GM19328 (cell line): ENCODE results near the gene GRAP2.
"Not testable (repeated sequence)": the region's sequence is repeated elsewhere in the genome, so short reads cannot be mapped to it uniquely, and the experiment has no call there.

Source experiments
- ATAC-seq: cut with Tn5 transposase; IDR thresholded peaks from one replicate; pipeline ENCODE4 v1.9.1; 2021; ENCODE audit warnings: mild to moderate bottlenecking, moderate library complexity; ENCODE audit not compliant: unreplicated experiment

Gene GRAP2

DNA sequence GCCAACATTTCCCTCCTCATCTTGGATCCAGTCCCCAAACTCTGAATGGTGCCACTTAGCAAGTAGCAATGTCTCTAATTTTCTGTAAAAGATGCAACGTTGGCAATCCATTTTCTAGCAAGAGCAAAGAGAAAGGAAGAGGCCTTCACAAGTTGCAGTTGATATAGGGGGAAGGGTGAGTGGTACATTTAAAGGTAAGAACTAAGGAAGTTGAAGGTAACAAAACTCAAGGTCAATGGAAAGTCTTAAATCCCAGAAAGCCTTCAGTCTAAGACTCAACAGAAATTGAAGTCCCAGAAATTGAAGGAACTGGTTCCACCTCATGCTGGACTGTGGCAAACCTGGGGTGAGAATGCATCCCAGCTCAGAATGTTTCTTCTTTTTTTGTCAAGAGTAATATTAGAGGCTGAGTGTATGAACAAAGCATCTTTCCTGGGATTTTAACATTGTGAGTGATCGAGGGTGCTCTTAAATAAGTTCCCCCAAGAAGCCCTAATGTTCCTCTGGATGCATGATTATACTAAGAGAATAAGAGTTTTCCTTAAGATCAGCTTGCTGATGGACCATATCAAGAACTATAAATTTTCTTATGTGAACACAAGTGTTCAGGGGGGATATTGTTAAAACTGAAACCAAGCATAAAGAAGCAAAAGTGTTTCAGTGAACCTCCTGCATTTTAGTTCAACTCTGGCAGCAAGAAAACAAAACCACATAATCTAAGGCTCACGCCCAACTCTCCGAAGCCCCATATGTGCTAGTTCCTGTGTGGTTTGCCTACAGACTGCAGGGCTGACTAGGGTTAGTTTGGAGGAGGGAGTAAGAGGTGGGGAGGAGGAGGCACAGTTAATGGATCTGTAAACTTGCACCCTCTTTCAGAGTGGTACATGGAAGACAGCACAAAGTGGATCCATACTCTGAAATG is at the start of gene GRAP2:
TSS of gene GRAP2 (plus strand) at position 779 of the 922 bp plus-strand sequence. CDS start 46,023 bp downstream, outside the sequence.
- ATAC-seq: no peak

- no peak for ATAC-seq
Observed at GRCh38 chr22:39851606-39852315, 49.1 kb upstream of the GRAP2 start.

DNA sequence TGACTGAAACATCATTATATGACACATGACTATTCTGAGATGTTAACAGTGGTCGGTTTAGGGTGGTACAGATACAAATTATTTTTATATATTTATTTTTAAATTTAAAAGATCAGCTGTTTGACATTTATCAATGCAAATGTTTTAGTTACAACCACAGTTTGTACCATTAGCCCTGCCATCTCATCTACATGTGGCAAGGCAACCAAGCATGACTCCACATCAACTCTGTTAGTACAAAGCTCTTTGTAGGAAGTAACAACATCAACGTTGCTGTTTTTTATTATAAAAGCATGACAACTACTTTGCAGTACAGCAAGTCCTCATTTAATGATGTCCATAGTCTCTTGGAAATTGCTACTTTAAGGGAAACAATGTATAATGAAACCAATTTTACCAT is 48.1 kb upstream of the GRAP2 start:
- ATAC-seq: no peak

DNA sequence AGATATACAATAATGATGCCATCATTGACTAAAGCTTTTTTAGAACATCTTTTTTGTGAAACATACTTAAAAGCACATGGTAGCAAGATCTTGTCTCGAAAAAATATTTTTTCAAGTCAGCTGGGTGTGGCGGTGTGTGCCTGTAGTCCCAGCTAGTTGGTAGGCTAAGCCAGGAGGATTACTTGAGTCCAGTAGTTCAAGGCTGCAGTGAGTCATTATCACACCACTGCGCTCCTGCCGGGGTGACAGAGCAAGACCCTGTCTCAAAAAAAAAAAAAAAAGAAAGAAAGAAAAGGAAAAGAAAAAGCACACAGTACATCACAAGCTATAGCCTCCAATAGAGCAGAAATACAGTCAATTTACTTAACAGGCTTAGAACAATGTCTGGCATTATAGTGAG is 44.3 kb upstream of the GRAP2 start:
- ATAC-seq: no peak

DNA sequence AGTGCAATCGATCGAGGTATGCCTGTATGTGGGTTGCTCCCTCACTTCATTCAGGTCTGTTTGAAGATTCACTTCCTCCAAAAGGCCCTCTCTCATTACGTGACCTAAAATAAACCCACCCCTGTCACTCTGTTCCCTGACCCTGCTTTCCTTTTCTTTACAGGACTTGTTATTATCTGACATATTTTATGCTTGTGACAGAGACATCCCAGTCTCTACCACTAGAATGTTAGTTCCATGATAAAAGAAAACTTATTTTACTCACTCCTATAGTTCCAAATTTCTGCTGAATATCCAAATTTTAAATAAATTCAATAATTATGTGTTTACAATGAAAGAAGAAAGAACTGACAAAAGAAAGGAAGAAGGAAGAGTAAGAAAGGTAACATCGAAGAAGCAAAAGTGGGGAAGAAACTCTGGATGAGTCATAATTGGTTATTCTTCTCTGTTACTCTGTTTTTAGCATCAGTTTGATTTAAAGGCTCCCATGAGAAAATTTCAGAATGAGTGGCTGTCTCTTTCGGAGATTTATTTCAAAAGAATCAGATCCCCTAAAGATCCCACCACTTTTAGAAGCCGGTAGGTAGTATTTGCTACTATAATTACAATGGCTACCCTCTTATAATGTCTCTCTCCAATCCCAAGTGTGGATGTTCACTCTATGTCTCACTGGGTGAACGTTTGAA is 40.8 kb upstream of the GRAP2 start:
- ATAC-seq: no peak

DNA sequence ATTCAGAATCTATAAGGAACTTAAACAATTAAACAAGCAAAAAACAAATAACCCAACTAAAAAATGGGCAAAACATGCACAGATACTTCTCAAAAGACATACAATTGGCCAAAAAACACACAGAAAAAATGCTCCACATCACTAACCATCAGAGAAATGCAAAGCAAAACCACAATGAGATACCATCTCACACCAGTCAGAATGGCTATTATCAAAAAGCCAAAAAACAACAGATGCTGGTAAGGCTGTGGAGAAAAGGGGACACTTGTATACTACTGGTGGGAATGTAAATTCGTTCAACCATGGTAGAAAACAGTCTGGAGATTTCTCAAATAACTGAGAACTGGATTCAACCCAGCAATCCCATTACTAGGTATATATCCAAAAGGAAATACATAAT is 32.1 kb upstream of the GRAP2 start:
- ATAC-seq: no peak

- not testable (repeated sequence) for ATAC-seq
Observed at GRCh38 chr22:39869797-39870196, 31.1 kb upstream of the GRAP2 start.

- ATAC-seq: no peak
Observed at GRCh38 chr22:39871008-39871798, 29.7 kb upstream of the GRAP2 start.

GRCh38 chr22:39872548-39872947 is 28.3 kb upstream of the GRAP2 start:
- ATAC-seq: no peak

DNA sequence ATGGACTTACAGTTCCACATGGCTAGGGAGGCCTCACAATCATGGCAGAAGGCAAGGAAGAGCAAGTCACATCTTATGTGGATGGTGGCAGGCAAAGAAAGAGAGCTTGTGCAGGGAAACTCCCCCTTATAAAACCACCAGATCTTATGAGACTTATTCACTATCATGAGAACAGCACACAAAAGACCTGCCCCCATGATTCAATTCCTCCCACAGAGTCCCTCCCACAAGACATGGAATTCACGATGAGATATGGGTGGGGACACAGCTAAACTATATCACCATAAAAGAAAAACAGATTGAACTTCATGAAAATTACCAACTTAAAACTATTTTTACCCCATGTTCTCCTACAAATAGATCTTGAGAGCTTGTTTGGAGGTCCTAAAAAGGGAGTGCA is 26.9 kb upstream of the GRAP2 start:
- no peak for ATAC-seq

GRCh38 chr22:39875176-39875885 is 25.6 kb upstream of the GRAP2 start:
- ATAC-seq: not testable (repeated sequence)

DNA sequence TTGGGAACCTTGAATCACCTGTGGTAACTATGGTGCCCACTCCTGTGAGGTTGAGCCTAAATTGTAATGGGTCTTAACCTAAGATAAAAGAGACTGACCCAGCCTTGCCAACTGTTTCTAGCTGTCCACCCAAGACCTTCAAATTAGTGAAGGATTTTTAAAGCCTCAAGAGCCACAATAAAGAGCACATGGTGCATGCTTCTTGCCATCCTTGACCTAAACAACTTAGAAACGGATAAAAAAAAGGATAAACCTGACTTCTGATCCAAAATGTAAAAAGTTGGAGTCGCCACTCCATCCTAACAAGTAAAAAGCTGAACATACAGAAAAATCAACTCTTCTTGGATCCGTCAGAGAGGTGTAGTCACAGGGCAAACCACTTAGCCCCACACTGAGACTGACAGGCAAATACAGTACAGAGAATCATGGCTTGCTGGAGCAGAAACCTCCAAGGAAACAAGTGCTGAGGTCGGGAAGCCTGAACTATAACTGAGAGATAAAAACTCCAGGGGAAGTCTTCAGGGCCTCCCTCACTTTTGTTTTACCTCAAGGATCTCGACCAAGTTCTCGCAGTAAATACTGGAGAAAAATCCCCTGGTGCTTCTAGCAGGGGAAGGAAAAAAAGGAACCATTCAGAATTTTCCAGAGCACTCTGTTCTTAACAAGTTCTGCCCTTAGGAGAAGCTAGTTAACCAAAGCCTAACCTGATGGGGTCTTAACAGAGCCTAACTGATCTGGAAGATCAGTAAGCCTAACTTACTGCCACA is 23.6 kb upstream of the GRAP2 start:
- ATAC-seq: no peak

DNA sequence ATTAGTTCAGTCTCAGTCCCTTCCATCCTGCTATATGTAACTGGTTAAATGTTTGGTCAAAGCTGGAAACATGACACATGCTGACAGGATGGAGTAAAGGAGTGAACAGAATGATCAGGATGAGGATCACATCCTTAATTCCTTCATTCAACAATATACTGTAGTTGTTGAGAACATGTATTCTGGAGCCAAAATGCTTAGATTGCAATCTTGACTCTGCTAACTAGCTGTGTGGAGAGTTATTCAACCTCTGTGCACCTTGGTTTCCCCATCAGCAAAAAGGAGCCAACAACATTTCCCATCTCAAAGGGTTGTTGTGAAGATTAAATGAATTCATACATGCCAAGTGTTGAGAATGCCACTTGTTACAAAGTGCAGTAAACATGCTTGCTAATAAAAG is 20.2 kb upstream of the GRAP2 start:
- no peak for ATAC-seq

DNA sequence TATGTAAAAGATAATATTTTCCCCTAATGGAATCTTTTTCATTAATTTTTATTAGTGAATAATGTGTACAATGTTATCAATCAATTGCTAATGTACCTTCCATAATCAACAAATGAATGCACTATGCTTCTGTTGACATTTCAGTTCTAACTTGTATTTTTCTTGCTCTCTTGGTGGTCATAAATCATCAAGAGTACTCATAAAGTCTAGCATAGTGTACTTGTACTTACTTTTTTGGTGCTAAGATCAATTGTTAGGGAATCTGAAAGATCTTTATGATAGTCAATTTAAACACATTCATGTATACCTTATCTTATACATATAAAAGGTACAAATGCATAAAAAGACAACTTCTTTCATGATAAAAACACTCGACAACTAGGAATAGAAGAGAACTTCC is 17.8 kb upstream of the GRAP2 start:
- ATAC-seq: no peak

GRCh38 chr22:39889924-39890323 is 11.0 kb upstream of the GRAP2 start:
- ATAC-seq: not testable (repeated sequence)

GRCh38 chr22:39893526-39893925 is 7.4 kb upstream of the GRAP2 start, which contains the start of gene ENTHD1:
ENTHD1 (minus strand) TSS chr22:39893760; CDS start chr22:39887748, 6,012 bp downstream.
- no peak for ATAC-seq

GRCh38 chr22:39894554-39895092 is 6.3 kb upstream of the GRAP2 start:
- ATAC-seq: no peak

DNA sequence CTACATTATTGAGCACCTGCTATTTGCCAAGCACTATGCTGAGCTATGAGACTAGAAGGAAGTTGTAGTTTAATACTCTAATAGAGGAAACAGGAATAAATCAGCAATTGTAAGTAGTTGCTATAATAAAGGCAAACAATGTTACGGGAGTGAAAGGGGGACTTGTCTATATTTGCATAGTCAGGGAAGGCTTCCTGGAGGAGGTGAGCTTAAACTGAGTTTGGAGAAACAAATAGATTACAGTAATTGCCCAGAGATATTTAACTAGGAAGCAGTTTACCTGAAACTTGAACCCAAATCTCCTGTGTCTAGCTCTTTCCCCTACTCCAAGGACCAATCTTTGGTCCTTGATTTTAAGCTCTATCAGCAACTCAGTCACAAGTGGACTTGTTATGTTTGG is 5.2 kb upstream of the GRAP2 start:
- no peak for ATAC-seq
